Left kidney (tissue), 8 donors: ENCODE measurements around the gene HARS1. TPM values are rescaled to one million over a fixed set of nuclear protein-coding genes. Genes with fewer than 3 reads are reported as not detected.
"Not testable (repeated sequence)": the region's sequence is repeated elsewhere in the genome, so short reads cannot be mapped to it uniquely, and the experiment has no call there.

Source experiments
- DNase-seq: peaks from one replicate; pipeline ENCODE4 v3.0.0-alpha.2; 2013
- long read RNA-seq, 8 donors: transcript quantifications; one replicate each; lab custom pipeline, GENCODE V29; 2026
- polyA plus RNA-seq: library from polyadenylated mRNA; unstranded; fragments of 120-200 nt; gene quantifications from one replicate; pipeline ENCODE4 v1.2.1, GENCODE V29; 2013; ENCODE audit not compliant: insufficient read length

The HARS1 gene, protein sequence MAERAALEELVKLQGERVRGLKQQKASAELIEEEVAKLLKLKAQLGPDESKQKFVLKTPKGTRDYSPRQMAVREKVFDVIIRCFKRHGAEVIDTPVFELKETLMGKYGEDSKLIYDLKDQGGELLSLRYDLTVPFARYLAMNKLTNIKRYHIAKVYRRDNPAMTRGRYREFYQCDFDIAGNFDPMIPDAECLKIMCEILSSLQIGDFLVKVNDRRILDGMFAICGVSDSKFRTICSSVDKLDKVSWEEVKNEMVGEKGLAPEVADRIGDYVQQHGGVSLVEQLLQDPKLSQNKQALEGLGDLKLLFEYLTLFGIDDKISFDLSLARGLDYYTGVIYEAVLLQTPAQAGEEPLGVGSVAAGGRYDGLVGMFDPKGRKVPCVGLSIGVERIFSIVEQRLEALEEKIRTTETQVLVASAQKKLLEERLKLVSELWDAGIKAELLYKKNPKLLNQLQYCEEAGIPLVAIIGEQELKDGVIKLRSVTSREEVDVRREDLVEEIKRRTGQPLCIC
- 83.4 TPM for polyA plus RNA-seq
- long read RNA-seq, donor 1, transcript HARS-215 (13 exons, 1,945 nt): major isoform, 16 of 281 reads
- long read RNA-seq, donor 1, transcript HARS-211 (3 exons, 619 nt): minor isoform, 6 of 281 reads
- long read RNA-seq, donor 1, partial matches to known transcripts: 242 of 281 reads
- long read RNA-seq, donor 1, other reads (novel, unspliced or antisense): 16 of 281 reads
- long read RNA-seq, donor 2, transcript HARS-215 (13 exons, 1,945 nt): major isoform, 8 of 245 reads
- long read RNA-seq, donor 2, partial matches to known transcripts: 184 of 245 reads
- long read RNA-seq, donor 2, other reads (novel, unspliced or antisense): 47 of 245 reads
- long read RNA-seq, donor 3, transcript HARS-215 (13 exons, 1,945 nt): major isoform, 14 of 132 reads
- long read RNA-seq, donor 3, partial matches to known transcripts: 84 of 132 reads
- long read RNA-seq, donor 3, other reads (novel, unspliced or antisense): 31 of 132 reads
- long read RNA-seq, donor 4, partial matches to known transcripts: 19 of 20 reads
- long read RNA-seq, donor 4, other reads (novel, unspliced or antisense): 0 of 20 reads
- long read RNA-seq, donor 5, transcript HARS-215 (13 exons, 1,945 nt): major isoform, 23 of 418 reads
- long read RNA-seq, donor 5, partial matches to known transcripts: 318 of 418 reads
- long read RNA-seq, donor 5, other reads (novel, unspliced or antisense): 72 of 418 reads
- long read RNA-seq, donor 6, transcript HARS-215 (13 exons, 1,945 nt): major isoform, 14 of 170 reads
- long read RNA-seq, donor 6, partial matches to known transcripts: 104 of 170 reads
- long read RNA-seq, donor 6, other reads (novel, unspliced or antisense): 49 of 170 reads
- long read RNA-seq, donor 7, transcript HARS-211 (3 exons, 619 nt): minor isoform, 5 of 399 reads
- long read RNA-seq, donor 7, transcript HARS-215 (13 exons, 1,945 nt): major isoform, 18 of 399 reads
- long read RNA-seq, donor 7, partial matches to known transcripts: 322 of 399 reads
- long read RNA-seq, donor 7, other reads (novel, unspliced or antisense): 51 of 399 reads
- long read RNA-seq, donor 8, partial matches to known transcripts: 0 of 7 reads
- long read RNA-seq, donor 8, other reads (novel, unspliced or antisense): 0 of 7 reads

GRCh38 chr5:140690941-140691924 lies at the start of gene HARS1, which contains the start of gene HARS2:
Gene HARS1, minus strand, starts transcription at chr5:140691370. Its CDS starts 66 bp downstream, at chr5:140691304.
Gene HARS2, plus strand, starts transcription at chr5:140691455. Its CDS starts 194 bp downstream, at chr5:140691649.
- DNase-seq: peak; percentile 85

DNA sequence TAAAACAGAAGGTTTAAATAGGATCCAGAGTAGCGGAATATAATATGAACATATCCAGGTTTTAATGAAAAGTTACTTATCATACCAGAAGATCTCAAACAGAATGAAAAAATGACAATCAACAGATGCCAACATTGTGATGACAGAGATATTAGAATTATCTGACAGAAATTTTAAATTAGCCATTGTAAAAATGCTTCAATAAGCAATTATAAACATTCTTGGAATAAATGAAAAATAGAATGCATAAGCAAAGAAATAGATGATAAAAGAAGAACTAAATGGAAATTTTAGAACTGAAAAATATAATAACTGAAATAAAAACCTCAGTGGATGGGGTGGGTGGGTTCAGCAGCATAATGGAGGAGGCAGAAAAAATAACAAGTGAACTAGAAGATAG lies 46.3 kb upstream of the HARS1 start:
- DNase-seq: no peak

- DNase-seq: no peak
These were observed 43.2 kb upstream of the HARS1 start for GRCh38 chr5:140734354-140734753.

GRCh38 chr5:140733098-140733497 lies 41.9 kb upstream of the HARS1 start:
- DNase-seq: no peak

DNA sequence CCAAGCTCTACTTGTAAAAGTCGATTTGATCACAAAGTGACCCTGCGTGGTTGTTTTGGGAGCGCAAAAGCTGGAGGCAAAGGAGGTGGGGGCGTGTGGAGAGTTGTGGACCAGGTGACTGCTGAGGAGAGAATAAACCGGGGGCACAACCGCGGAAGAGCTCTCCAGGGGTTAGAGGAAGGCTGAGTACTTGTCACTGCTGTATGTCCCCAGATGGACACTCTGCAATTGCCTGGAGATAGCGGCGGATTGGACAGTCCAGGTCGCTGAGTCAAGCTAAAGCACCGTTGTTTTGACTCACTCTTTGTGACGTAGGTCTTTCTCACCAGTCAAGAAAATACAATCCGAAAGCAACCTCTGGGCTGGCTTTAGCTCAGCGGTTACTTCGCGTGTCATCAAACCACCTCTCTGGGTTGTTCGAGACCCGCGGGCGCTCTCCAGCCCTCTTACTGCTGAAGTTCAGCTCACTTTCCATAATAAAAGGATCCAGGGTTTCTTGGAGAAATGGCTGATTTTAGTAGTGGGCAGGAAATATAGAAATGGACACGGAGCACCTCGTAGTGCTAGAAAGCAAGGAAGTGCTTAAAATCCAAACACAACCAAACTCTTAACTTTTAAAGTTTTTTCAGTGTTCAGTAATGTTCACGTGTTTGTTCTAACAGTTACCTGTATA lies 34.8 kb upstream of the HARS1 start:
- peak; percentile 44 for DNase-seq

GRCh38 chr5:140721395-140721794 lies 30.2 kb upstream of the HARS1 start:
- not testable (repeated sequence) for DNase-seq

DNA sequence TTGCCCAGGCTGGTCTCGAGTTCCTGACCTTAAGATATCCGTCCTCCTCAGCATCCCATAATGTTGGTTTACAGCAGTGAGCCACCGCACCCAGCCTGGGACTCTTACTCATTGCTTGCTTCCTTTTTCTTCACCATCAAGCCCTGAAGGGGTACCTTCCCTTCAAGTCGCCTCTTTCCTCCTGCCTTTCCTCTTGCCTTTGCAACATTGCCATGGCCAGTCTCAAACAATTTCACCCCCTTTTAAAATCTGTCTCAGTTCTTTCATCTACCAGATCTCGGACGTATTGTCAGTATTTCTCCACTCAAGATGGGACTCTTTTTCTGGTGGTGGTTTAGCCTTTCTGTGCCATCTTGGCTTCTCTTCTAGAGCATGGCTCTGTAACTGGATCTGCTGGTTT lies 29.6 kb upstream of the HARS1 start:
- DNase-seq: not testable (repeated sequence)

GRCh38 chr5:140718266-140718592 lies 27.1 kb upstream of the HARS1 start:
- DNase-seq: no peak

GRCh38 chr5:140716238-140716637 lies 25.1 kb upstream of the HARS1 start:
- not testable (repeated sequence) for DNase-seq

DNA sequence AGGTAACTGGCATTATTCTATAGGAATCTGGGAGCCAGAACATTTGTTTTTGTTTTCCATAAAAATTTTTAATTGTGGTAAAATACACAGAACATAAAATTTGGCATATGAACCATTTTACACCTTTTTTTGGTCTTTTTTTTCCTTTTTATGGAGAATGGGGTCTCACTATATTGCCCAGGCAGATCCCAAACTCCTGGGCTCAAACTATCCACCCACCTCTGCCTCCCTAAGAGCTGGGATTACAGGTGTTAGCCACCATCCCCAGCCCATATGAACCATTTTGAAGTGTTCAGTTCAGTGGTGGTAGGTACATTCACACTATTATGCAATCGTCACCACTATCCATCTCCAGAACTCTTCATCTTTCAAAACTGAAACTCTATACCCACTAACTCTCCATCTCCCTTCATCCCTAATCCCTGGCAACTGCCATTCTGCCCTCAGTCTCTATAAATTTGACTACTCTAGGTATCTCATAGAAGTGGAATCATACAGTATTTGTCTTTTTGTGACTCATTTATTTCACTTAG lies 22.5 kb upstream of the HARS1 start:
- DNase-seq: no peak

DNA sequence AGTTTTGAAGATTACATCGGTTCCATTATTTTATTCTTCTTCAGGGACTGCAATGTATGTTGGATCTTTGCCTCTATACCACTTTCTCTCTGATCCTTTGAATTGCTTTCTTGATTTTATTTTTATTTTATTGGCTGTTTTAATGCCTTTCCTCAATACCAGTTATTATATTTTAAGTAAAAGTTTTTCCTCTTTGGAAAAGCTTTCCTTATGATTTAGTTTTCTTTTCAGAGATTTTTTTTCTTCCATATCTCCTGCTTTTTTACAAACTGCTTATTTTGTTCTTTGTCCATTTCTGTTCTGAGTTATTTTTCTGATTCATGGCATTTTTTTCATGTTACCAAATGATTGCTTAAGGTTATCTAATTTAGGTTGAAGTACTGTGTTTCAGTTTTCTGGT lies 20.6 kb upstream of the HARS1 start:
- no peak for DNase-seq

DNA sequence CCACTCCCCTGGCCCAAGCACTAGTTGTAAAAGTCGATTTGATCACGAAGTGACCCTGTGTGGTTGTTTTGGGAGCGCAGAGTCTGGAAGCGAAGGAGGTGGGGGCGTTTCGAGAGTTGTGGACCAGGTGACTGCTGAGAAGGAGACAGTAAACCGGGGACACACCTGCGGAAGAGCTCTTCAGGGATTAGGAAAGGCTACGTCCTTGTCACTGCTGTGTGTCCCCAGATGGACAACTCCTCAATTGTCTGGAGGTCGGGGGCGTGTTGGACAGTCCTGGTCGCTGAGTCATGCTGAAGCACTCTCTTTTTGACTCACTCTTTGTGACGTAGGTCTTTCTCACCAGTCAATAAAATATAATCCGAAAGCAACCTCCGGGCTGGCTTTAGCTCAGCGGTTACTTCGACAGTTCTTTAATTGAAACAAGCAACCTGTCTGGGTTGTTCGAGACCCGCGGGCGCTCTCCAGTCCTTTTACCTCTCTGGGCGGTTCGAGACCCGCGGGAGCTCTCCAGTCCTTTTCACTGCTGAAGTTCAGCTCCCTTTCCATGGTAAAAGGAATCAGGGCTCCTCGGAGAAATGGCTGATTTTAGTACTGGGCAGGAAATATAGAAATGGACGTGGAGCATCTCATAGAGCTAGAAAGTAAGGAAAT lies 19.9 kb upstream of the HARS1 start:
- DNase-seq: peak; percentile 91

- DNase-seq: not testable (repeated sequence)
These were observed 17.6 kb upstream of the HARS1 start for GRCh38 chr5:140708787-140709186.

DNA sequence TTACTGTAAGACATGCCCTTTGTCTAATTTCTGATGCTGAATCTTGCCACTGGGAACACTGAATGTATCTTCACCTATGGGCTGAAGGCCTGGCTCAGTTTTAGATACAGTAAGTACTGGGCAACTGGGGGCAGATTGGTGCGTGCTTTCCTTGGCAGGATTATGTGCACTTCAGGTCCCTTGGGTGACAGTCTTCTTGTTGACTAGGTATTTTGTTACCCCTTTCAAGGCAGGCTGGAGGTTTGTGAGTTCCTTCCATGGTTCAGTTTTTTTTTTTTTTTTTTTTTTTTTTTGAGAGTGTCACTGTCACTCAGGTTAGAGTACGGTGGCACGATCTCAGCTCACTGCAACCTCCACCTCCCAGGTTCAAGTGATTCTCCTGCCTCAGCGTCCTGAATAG lies 16.6 kb upstream of the HARS1 start:
- no peak for DNase-seq

- peak; percentile 97 for DNase-seq
These were observed 9.3 kb upstream of the HARS1 start, which contains the start of gene ZMAT2 for GRCh38 chr5:140700177-140701144. Gene ZMAT2, plus strand, starts transcription at chr5:140700447. Its CDS starts 14 bp downstream, at chr5:140700461.

GRCh38 chr5:140696891-140697492 lies 5.8 kb upstream of the HARS1 start:
- DNase-seq: no peak

DNA sequence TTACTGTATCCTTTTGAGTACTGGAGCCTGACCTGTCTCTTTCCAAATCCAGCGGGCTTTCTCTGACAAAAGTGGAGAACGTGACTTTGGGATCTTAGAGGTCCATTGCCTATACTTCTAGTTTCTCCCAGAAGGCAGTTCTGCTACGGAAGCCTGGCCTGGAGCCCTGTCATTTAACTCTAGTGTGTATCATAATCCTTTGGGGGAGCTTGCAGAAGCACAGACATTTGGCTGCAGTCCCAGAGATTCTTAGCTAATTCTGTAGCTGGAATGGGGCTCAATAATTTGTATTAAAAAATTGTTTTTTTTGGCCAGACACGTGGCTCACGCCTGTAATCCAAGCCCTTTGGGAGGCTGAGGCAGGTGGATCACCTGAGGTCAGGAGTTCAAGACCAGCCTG lies 3.1 kb upstream of the HARS1 start:
- DNase-seq: no peak
